SK-N-SH (cell line): Measurements from ENCODE around the gene TIMELESS.

Experiments
- CTCF ChIP-seq: fragments of 200-600 bp; sonication (generic); IDR thresholded peaks from 2 replicates; pipeline ENCODE4 v1.6.1; 2017; ENCODE audit warnings: antibody characterized with exemption, mild to moderate bottlenecking, moderate library complexity
- EP300 ChIP-seq, 2 experiments: IDR thresholded peaks; 2 replicates each; pipeline versions ENCODE4 v1.4.0 to v1.6.1; 2012; ENCODE audit warnings: borderline replicate concordance in 1 of 2, low read depth in 1 of 2, low read length in 1 of 2
- EZH2phosphoT487 ChIP-seq: fragments of 200-600 bp; sonication (generic); IDR thresholded peaks from 2 replicates; pipeline ENCODE4 v1.6.1; 2017; ENCODE audit warnings: low read depth, mixed run types, mild to moderate bottlenecking, antibody characterized with exemption, moderate library complexity, borderline replicate concordance
- JUND ChIP-seq: IDR thresholded peaks from 2 replicates; pipeline ENCODE4 v1.4.0; 2012
- MAX ChIP-seq: IDR thresholded peaks from 2 replicates; pipeline ENCODE4 v1.4.0; 2012; ENCODE audit warnings: low read depth
- MXI1 ChIP-seq: IDR thresholded peaks from 2 replicates; pipeline ENCODE4 v1.6.1; 2012; ENCODE audit warnings: mild to moderate bottlenecking, low read depth, low read length, improper control_type of control experiment
- PBX3 ChIP-seq: IDR thresholded peaks from 2 replicates; pipeline ENCODE4; 2012
- POLR2AphosphoS5 ChIP-seq: IDR thresholded peaks from 2 replicates; pipeline ENCODE4 v1.6.1; 2012; ENCODE audit warnings: low read depth, low read length
- RAD21 ChIP-seq: IDR thresholded peaks from 2 replicates; pipeline ENCODE4 v1.6.1; 2012; ENCODE audit warnings: mild to moderate bottlenecking, low read length
- RFX5 ChIP-seq: IDR thresholded peaks from 2 replicates; pipeline ENCODE4 v1.6.1; 2012; ENCODE audit warnings: mild to moderate bottlenecking, improper control_type of control experiment, low read length
- USF2 ChIP-seq: fragments of 150-350 bp; IDR thresholded peaks from 2 replicates; pipeline ENCODE4 v1.6.1; 2017; ENCODE audit warnings: antibody characterized with exemption, low read length, low read depth, borderline replicate concordance
- YY1 ChIP-seq: IDR thresholded peaks from 2 replicates; pipeline ENCODE4 v1.4.0; 2012; ENCODE audit warnings: low read depth, mild to moderate bottlenecking
- ZBTB33 ChIP-seq: IDR thresholded peaks from 2 replicates; pipeline ENCODE4 v1.4.0; 2012; ENCODE audit warnings: low read depth, borderline replicate concordance

GRCh38 chr12:56468216-56469006 lies 19.2 kb upstream of the TIMELESS start, which contains the start of gene SPRYD4:
- no peak for TF ChIP-seq RAD21
- TF ChIP-seq MXI1, result peak; percentile 99
- peak; percentile 86 for TF ChIP-seq USF2
- peak; percentile 45 for TF ChIP-seq CTCF
- TF ChIP-seq EP300 (IDR thresholded peaks at IDR 0.05; ENCODE audit: borderline replicate concordance in 1 of 2, low read depth in 1 of 2, low read length in 1 of 2), result no peak; a peak in 1 of 4 replicates
- TF ChIP-seq PBX3, result no peak
- TF ChIP-seq MAX, result peak; percentile 100
- no peak for TF ChIP-seq EZH2phosphoT487
- peak; percentile 55; the same call in 1 of the 2 replicates for TF ChIP-seq RFX5
- no peak for TF ChIP-seq JUND
- TF ChIP-seq YY1, result peak; percentile 92
- TF ChIP-seq POLR2AphosphoS5, result peak; percentile 95
- no peak; the same call in 1 of the 2 replicates for TF ChIP-seq ZBTB33
